ENCODE results near the gene MSH2. TPM values are rescaled to one million over a fixed set of nuclear protein-coding genes. Genes with fewer than 3 reads are reported as not detected.
A peak's percentile ranks its signal among the peaks of the same experiment; 100 is the strongest.

MSH2 gene
- total and polyA plus RNA-seq, 2 experiments from 2014 or later: 42.5 to 47.6 TPM

DNA sequence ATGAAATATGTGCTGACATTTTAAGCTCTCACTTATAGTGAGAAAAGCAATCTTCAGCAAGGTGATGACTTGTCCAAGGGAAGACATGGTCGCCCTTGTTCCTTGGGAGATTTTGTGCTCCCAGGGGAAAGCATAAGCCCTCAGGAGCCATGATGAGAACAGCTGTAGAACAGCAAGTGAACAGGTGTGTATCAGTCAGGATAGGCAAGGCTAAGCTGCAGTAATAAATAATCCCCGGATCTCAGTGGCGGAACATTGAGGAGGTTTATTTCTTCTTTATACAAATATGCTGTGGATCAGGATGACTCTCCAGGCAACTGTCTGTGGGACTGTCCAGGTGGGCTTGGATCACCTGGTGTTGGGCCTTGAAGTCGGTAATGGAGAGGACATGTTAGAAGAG lies 103.1 kb downstream of the MSH2 start:
- Histone ChIP-seq H3K27me3 (no peaks in the 10 kb centered on the region), H3K4me1 (ENCODE audit: low read depth) (no peaks in the 10 kb centered on the region), H3K27ac (no peak overlapping the region), H3K36me3 (no peaks in the 10 kb centered on the region), H3K9me3 (ENCODE audit: low read depth) (no peaks in the 10 kb centered on the region), H3K4me3 (no peak overlapping the region)
- no peak for DNase-seq (ENCODE audit: low read depth in 1 of 2, low spot score in 1 of 2)
- TF ChIP-seq, protein P1, sequence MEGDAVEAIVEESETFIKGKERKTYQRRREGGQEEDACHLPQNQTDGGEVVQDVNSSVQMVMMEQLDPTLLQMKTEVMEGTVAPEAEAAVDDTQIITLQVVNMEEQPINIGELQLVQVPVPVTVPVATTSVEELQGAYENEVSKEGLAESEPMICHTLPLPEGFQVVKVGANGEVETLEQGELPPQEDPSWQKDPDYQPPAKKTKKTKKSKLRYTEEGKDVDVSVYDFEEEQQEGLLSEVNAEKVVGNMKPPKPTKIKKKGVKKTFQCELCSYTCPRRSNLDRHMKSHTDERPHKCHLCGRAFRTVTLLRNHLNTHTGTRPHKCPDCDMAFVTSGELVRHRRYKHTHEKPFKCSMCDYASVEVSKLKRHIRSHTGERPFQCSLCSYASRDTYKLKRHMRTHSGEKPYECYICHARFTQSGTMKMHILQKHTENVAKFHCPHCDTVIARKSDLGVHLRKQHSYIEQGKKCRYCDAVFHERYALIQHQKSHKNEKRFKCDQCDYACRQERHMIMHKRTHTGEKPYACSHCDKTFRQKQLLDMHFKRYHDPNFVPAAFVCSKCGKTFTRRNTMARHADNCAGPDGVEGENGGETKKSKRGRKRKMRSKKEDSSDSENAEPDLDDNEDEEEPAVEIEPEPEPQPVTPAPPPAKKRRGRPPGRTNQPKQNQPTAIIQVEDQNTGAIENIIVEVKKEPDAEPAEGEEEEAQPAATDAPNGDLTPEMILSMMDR (IDR thresholded peaks at IDR 0.05; ENCODE audit: low read depth, low read length): no peak

DNA sequence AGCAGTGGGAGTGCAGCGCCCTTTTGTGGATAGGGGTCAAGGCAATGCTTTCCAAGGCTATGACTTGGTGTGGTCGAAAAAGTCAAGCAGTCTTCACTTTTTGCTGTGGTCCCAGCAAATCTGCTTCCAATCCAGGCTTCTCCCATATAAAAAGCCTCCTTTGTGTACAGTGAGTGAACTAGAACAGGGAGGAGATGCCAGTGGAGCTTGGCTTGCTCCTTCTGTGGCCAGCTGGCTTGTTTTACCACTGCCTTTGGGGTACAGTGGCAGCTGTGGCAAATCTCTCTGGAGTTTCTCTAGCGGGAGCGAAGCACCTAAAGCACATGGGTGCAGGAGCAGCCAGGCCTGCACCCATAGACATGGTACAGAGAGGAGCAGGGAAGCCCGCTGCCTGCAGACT lies 103.5 kb downstream of the MSH2 start:
- no peak for DNase-seq (ENCODE audit: low read depth in 1 of 2, low spot score in 1 of 2)
- Histone ChIP-seq H3K4me1 (ENCODE audit: low read depth) (no peaks in the 10 kb centered on the region), H3K27me3 (no peaks in the 10 kb centered on the region), H3K9me3 (ENCODE audit: low read depth) (no peaks in the 10 kb centered on the region), H3K27ac (no peak overlapping the region), H3K4me3 (no peak overlapping the region), H3K36me3 (no peaks in the 10 kb centered on the region)
- TF ChIP-seq, protein P1 (IDR thresholded peaks at IDR 0.05; ENCODE audit: low read depth, low read length): no peak

DNA sequence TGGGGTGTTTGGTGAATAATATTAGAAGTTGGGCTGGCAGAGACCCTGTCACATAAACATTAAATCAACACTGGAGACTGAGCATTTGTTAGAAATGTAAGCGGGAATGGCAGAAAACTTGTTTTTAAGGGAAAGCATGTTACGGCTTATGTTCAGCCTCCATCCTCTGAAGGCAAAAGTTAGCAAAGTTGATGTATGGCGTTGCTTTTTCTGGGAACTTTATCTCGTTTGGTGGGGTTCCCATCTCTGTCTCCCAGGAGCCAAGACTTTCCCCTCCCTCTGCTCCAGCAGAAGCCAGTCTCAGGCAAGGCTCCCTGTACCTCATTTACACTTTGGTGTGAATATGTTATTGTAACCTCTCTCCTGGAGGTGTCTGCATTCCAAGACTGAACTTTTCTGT lies 105.1 kb downstream of the MSH2 start:
- TF ChIP-seq, protein P1 (IDR thresholded peaks at IDR 0.05; ENCODE audit: low read depth, low read length): no peak
- no peak overlapping the region for H3K27ac ChIP-seq
- no peaks in the 10 kb centered on the region for H3K27me3 ChIP-seq
- no peak overlapping the region for H3K4me3 ChIP-seq
- no peaks in the 10 kb centered on the region for H3K36me3 ChIP-seq
- no peaks in the 10 kb centered on the region for H3K9me3 ChIP-seq (ENCODE audit: low read depth)
- no peak for DNase-seq (ENCODE audit: low read depth in 1 of 2, low spot score in 1 of 2)
- no peaks in the 10 kb centered on the region for H3K4me1 ChIP-seq (ENCODE audit: low read depth)

DNA sequence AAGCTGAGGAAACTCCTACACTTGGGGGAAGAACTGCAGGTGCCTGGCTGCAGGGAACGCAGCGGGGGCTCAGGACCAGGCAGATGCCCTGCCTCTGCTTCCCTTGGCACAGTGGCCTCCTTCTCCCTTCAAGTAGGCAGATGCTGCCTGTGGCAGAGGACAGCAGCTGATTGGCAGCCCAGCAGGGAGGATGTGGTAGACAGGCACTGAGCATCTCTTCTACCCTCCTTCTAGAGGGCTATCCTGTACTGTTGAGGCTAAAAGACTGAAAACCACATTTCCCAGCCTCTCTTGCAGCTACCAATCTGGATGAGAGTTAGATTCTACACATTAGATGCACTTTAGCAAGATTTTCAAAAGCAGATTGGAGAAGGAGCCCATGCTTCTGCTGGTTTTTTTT lies 105.7 kb downstream of the MSH2 start:
- Histone ChIP-seq H3K4me1 (ENCODE audit: low read depth) (no peaks in the 10 kb centered on the region), H3K27me3 (no peaks in the 10 kb centered on the region), H3K36me3 (no peaks in the 10 kb centered on the region), H3K9me3 (ENCODE audit: low read depth) (no peaks in the 10 kb centered on the region), H3K27ac (no peak overlapping the region), H3K4me3 (no peak overlapping the region)
- DNase-seq (ENCODE audit: low read depth in 1 of 2, low spot score in 1 of 2): no peak
- TF ChIP-seq, protein P1 (IDR thresholded peaks at IDR 0.05; ENCODE audit: low read depth, low read length): no peak

DNA sequence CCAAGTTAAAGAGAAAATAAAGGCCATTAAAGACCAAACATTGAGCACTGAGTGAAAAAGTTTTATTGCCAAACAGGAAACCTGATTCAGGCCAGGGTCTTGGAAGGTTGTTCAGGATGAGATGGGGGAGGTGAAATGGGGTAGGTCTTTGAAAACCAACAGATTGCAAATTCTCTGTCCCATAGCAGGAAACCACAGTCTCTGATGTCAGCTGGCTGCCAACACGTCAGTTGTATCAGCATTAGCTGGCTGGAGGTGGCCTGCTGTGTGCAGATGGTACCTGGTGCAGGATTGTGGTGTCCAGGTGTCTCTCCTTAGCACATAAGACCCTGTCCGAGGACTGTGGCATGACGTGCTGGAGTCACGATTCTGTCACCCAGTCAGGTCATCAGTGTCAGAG lies 106.3 kb downstream of the MSH2 start:
- no peak overlapping the region for H3K4me3 ChIP-seq
- H3K27ac ChIP-seq: no peak overlapping the region
- H3K9me3 ChIP-seq (ENCODE audit: low read depth): no peaks in the 10 kb centered on the region
- H3K4me1 ChIP-seq (ENCODE audit: low read depth): no peaks in the 10 kb centered on the region
- no peaks in the 10 kb centered on the region for H3K27me3 ChIP-seq
- TF ChIP-seq, protein P1 (IDR thresholded peaks at IDR 0.05; ENCODE audit: low read depth, low read length): no peak
- peak in 1 of 2 donors; percentile 34 for DNase-seq (ENCODE audit: low read depth in 1 of 2, low spot score in 1 of 2)
- no peaks in the 10 kb centered on the region for H3K36me3 ChIP-seq
